NCI-H748 treated with DMSO at 0.1 percent for 48 hours (cell line): Measurements from ENCODE around the gene SLC35F6.
"Not testable (repeated sequence)": the region's sequence is repeated elsewhere in the genome, so short reads cannot be mapped to it uniquely, and the experiment has no call there.

Source experiments
- DNase-seq: peaks from one replicate; lab custom pipeline; 2025; lab: John Stamatoyannopoulos, UW

SLC35F6 gene

GRCh38 chr2:26784570-26785234 lies 20.6 kb downstream of the SLC35F6 start:
- no peak for DNase-seq

- peak; percentile 98 for DNase-seq
Measured at GRCh38 chr2:26785431-26786206, 21.5 kb downstream of the SLC35F6 start, which contains the start of gene CENPA. Gene CENPA, plus strand, starts transcription at chr2:26786056. Its CDS starts 141 bp downstream, at chr2:26786197.

- DNase-seq, result no peak
Measured at GRCh38 chr2:26786207-26787028, 22.3 kb downstream of the SLC35F6 start.

DNA sequence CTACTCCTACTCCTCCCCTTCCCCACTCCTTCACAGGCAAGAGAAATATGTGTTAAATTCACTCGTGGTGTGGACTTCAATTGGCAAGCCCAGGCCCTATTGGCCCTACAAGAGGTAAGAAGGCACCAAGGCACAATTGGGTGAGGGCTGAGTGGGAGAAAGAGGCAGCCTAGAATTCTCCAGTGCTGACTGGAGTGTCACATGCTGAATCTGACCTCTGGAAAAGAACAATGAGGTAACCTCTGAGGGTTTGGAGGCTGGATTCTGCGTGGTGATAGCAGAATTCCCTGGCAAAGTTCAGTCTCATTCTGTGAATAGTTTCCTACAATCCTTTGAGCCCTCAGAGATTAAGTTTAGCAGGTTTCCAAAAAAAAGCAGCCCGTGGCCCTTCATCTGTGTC lies 28.6 kb downstream of the SLC35F6 start:
- no peak for DNase-seq

DNA sequence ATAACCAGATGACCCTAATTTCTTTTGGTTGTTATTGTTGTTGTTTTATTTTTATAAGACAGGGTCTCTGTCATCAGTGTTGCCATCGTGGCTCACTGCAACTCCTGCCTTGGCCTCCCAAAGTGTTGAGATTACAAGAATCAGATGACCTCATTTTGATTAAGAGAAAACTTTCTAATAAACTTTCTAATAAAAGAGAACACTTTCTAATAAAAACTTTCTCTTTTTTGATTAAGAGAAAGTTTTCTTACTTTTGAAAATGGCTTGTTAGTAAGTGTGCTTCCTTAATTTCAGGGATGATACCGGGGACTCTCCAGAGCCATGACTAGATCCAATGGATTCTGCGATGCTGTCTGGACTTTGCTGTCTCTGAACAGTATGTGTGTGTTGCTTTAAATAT lies 29.4 kb downstream of the SLC35F6 start:
- DNase-seq, result no peak

- not testable (repeated sequence) for DNase-seq
Measured at GRCh38 chr2:26795135-26795534, 31.1 kb downstream of the SLC35F6 start.

DNA sequence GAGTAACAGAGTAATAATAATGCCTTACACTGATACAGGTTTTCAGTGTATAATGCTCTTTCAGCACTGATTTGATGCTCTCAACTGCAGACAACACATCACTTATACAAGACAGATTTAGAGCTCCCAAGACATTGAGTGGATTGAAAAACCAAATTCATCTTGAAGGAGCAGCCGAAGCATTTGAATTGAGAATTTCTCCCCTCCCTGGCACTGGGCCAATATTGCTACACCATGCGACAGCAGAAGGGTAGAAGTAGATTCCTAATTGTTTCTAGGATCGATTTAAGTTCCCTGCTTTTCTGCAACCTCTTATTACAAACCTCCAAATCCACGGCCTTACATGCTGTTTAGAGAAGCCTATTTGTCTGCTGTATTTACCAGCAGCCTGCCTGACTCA lies 37.2 kb downstream of the SLC35F6 start:
- DNase-seq, result no peak

GRCh38 chr2:26801796-26802195 lies 37.7 kb downstream of the SLC35F6 start:
- DNase-seq, result no peak

GRCh38 chr2:26805241-26805676 lies 41.2 kb downstream of the SLC35F6 start:
- DNase-seq, result no peak

DNA sequence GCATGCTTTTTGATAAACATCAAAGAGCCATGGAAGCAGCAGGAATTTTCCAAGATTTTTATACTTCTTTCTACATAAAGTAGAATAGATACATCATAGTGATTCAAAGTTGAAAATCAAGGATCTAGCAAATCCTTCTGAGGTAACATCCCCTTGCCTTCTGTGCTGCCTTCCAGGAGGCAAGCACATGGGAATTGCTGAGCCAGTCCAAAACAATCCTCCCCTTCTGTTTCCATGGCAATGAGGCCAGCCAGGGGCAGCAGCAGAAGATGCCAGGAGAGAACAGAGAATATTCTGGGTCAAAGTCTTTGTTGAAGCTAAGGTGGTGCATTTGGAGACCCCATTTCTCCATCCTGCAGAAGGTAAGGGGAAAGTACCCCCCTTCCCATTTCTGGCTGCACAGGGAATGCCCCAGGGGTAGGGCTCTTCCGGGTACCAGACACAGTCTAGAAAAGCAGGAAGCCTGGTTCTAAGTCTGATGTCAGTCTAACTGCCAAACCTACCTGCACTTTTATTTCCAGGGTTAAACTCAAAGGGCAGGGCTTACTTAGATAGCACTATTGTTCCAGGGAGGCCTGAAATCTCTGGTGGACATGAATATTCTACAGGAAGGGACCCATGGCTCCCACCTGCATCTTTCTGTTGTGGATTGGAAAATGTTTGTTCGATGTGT lies 43.8 kb downstream of the SLC35F6 start:
- no peak for DNase-seq

DNA sequence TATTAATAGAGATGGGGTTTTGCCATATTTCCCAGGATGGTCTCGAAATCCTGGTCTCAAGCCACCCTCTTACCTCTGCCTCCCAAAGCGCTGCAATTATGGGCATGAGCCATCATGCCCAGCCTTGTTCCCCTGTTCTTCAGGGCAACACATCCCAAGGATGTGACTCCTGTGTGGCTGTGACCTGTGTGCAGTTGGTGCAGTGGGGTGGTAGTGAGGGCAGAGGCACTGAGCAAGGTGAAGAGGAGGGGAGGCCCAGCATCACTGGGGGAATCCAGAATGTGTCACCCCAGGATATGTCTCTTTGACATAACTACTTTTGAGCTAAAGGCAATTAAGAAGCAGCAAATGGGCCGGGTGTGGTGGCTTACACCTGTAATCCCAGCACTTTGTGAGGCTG lies 45.1 kb downstream of the SLC35F6 start:
- no peak for DNase-seq

DNA sequence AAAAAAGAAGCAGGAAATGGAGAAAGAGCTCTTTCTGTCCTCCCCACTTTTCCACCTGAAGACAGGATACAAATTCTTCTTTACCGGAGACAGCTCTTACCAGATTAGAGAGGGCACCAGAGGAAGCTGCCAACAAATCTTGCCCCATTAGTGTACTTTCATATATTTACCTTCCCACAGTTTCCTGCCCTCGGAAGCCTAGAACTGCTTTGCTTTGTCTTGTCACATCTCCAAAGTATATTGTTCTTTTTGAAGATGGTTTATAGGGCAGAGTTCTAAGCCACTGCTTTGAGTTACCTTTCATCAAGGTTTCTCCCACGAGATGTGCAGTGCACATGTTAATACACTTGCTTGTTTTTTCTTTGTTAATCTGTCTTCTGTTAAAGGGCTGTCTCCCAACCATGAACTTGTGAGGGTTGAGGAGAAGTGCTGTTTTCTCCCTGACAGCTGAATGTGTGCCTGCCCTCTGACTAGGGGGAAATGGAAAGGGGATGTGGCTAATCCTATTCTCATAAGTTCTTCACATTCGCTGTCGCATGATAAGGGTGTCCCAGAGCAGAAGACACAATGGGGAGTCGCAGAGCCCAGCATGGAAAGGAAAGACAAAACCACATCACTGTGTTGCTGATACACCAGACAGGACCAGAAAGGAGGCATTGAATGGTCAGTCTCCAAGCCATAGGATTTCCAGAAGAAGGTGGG lies 45.9 kb downstream of the SLC35F6 start:
- no peak for DNase-seq

DNA sequence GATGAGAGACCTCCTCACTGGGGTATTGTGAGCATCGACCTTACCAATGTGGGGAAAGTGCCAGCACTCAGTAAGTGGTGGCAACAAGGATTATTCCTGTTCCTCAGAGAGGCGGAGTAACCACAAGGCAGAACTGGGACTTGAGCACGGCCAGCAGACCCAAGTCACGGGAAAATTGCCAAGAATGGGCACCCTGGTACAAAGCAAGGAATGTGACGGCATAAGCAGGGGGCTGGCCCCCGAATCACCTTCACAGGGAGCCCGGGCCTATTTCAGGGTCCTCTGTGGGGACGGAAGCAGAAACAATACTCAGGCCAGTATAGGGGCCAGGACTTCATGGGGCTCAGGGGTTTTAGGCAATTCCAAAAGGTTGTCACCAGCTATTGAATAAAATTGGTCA lies 47.2 kb downstream of the SLC35F6 start:
- DNase-seq, result no peak

GRCh38 chr2:26811791-26812694 lies 48.0 kb downstream of the SLC35F6 start:
- no peak for DNase-seq

GRCh38 chr2:26812731-26813130 lies 48.6 kb downstream of the SLC35F6 start:
- no peak for DNase-seq

GRCh38 chr2:26814072-26814765 lies 50.1 kb downstream of the SLC35F6 start:
- not testable (repeated sequence) for DNase-seq

GRCh38 chr2:26816893-26817292 lies 52.8 kb downstream of the SLC35F6 start:
- no peak for DNase-seq

DNA sequence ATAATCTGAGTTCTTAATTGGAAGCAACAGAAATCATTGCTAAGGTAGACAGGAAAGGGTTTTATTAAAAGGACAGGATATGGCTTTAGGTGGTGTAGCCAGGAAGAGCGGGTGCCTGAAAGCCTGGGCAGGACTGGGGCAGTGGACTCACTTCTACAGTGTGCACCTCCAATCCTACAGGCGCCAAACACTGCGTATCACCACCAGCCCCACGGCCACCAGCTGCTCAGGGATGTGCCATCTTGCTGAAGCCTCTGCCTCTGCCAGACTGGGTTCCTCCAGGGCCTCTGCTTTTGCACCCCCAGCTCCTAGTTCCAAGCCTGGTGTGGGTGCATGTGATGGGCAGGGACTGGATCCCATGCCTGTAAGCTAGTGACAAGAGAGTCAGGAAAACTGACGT lies 54.2 kb downstream of the SLC35F6 start:
- no peak for DNase-seq

DNA sequence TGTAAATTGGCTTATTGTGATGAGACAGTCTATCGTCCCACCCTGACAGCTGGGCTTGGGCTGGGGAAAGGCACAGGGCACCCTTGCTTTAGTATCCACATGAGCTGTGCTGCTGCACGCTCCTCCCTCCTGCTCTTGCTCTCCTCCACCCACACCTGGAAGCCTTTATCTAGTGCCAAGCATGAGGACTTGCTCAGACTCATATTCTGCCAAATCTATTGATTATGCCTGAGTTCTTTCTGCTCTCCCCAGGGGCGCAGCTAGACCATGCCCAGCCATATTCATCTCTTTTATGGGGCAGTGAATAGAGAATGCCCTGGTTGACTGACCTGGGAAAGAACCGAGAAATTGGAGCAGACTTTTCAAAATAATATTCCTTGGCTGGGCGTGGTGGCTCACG lies 54.9 kb downstream of the SLC35F6 start:
- no peak for DNase-seq

DNA sequence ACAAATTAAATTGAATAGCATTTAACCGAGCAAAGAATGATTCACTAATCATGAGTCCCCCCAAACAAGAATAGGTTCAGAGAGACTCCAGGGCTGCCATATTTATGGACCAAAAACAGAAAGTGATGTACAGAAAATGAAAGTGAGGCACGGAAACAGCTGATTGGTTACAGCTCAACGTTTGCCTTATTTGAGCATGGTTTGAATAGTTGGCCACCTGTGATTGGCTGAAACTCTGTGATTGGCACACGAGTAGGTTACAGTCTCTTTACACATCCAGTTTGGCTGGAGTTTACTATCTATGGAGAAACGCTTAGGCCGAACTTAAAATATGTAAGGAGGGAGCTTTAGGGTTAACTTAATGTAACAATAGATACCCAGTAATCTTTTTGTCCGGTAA lies 56.8 kb downstream of the SLC35F6 start:
- no peak for DNase-seq
